Epidermal melanocyte (primary cell): ENCODE measurements around the gene KRT77.
"Not testable (repeated sequence)": the region's sequence is repeated elsewhere in the genome, so short reads cannot be mapped to it uniquely, and the experiment has no call there.

Source experiments
- DNase-seq: peaks from one replicate; pipeline ENCODE4 v3.0.0; 2011; ENCODE audit warnings: low spot score; ENCODE audit not compliant: insufficient read length

KRT77 gene

GRCh38 chr12:52703424-52703823 lies at the start of gene KRT77:
Gene KRT77, minus strand, starts transcription at chr12:52703524. Its CDS starts 90 bp downstream, at chr12:52703434.
- DNase-seq, result no peak

- no peak for DNase-seq
These were observed 49.2 kb upstream of the KRT77 start for GRCh38 chr12:52752516-52752915.

DNA sequence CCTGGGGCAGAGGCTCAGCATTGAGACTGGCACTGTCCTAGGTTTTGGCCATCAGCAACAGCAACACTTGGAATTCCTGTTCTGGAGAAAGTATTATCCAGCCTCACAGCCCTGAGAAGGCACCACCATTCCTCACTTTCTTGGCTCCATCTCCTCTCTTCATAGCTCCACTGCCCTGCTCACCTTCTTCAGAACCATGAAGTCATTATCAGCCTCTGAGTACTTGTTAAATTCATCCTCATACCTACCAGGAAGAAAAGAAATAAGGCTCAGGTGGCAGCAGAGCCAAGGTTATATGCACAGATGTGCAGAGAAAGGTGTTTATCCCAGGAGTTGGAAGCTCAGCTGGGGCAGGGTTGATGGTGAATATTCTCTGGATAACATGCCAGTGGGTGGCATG lies 48.5 kb upstream of the KRT77 start:
- DNase-seq, result no peak

- DNase-seq, result not testable (repeated sequence)
These were observed 47.2 kb upstream of the KRT77 start for GRCh38 chr12:52750532-52750931.

GRCh38 chr12:52749827-52750226 lies 46.5 kb upstream of the KRT77 start:
- no peak for DNase-seq

DNA sequence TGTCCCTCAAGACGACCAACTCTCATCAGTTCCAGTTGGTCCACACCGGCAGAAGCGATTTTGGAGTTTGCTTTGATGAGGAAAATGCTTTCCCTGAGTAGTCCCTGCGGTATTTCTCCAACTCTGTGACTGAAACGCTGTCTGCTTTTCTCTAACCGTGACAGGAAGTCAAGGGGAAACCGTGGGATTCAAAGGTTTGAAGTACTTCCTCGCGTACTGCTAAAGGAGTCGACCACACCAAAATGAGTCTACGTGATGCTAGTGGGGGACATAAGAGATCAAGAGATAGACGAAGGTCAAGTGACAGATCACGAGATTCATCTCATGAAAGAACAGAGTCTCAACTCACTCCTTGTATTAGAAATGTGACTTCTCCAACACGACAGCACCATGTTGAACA lies 45.3 kb upstream of the KRT77 start:
- no peak for DNase-seq

- DNase-seq, result no peak
These were observed 42.2 kb upstream of the KRT77 start for GRCh38 chr12:52745554-52745953.

DNA sequence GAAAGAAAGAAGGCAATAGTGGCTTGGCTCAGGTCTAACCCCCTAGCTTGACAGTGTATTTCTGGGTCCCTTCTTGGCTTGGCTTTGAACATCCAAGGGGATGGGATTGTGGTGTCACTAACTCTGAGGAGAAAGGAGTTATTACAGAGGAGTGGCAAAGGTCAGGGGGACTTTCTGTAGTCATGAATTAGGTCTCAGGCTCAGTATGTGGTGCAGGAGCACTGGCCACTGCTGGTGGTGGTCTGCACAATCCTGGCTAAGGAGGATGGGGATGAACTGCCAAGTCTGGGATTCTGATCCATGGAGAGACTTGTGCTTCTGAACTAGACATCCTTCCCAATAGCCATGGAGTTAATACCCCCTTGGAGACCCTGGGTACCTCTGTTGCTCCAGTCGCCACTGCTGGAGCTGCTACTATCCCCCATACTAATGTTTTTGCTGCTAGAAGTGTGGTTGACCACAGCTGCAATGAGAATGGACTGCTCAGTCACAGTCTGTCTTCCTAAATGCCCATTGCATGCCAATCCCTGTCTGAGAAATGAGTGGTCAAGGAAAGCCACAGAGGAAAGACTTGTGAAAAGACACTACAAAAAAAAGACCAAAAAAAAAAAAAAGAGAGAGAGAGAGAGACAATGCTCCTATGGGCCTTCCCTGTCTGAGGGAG lies 41.3 kb upstream of the KRT77 start:
- no peak for DNase-seq

DNA sequence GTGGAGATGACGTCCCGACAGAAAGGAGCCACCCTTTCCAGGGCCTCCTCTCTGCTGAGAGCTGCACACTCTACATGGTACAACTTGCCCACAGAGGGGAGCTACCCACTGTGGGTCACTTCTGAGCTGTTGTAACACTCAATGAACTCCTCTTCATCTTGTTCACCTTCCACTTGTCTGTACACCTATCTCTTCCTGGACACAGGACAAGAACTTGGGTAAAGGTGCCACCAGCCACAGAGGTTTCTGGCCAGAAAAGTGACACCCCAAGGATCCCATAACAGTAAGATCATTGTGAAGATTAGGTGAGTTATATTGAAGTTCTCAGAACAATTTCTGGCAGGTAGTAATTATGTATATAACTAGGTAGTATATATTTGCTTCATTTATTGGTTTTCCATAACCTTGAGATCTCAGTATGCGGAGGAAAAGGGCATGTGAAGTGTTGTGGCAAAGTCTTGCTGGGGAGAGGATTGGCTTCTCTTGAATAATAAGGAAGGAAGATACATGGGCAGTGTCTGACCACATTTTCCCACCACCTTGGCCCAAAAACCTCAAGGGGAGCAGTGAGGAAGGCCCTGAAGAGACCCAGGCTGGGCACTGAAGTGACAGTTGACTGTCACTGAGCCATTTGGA lies 39.6 kb upstream of the KRT77 start:
- DNase-seq, result no peak

DNA sequence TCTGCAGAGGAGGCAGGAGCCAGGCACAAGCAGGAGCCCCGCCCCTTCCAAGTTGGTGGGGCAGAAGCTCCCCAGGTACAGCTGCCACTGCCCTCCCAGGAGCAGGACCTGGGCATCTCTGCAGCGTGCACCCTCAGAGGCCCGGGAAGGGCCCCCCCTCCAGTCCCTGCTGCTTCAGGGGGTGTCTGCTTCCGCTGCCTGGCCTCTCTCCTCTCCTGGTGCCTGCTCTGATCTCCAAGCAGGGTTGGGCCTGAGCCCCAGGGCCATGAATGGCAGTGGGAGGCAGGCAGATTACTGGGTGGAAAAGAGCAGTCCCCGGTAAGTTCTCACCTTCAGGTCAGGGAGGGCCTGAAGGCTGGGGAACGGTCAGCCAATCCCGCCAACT lies 38.9 kb upstream of the KRT77 start:
- no peak for DNase-seq

- DNase-seq, result no peak
These were observed 38.3 kb upstream of the KRT77 start for GRCh38 chr12:52741375-52742195.

GRCh38 chr12:52740584-52740983 lies 37.3 kb upstream of the KRT77 start:
- DNase-seq, result no peak

DNA sequence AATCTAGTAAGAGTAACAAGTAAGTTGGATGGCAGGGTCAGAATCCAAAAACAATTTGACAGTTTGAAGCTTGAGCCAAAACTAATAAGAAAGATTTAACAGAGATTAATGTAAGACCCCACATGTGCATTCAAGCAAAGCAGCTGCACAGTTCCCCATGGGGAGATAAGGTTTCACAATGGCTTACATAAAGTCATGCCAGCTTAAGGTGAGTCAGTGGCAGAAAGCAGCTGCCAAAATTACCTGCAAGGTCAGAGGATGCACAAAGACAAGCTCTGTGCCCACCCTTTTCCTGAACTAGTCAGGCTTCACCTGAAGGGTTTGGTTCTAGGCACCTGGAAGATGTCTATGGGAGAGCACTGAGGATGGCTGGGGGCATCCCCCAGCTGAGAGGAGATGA lies 36.6 kb upstream of the KRT77 start:
- DNase-seq, result no peak

- DNase-seq, result no peak
These were observed 32.7 kb upstream of the KRT77 start for GRCh38 chr12:52735816-52736632.

DNA sequence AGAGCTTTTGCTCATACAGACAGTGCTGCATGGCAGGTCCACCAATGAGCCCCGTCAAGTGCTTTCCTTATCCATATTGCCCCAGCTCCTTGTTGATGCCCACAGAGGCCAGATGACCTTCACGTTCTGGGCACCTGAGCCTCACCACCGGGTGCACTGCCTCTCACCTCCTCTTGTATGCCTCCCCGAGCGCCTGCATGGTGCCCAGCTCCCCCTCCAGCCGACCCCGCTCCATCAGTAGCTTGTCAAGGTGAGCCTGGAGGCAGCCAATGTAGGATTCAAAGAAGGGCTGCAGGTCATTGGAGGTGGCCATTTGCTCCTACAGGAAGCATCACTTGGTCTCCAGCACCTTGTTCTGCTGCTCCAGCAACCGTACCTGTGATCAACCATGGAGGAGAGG lies 31.8 kb upstream of the KRT77 start:
- no peak for DNase-seq

DNA sequence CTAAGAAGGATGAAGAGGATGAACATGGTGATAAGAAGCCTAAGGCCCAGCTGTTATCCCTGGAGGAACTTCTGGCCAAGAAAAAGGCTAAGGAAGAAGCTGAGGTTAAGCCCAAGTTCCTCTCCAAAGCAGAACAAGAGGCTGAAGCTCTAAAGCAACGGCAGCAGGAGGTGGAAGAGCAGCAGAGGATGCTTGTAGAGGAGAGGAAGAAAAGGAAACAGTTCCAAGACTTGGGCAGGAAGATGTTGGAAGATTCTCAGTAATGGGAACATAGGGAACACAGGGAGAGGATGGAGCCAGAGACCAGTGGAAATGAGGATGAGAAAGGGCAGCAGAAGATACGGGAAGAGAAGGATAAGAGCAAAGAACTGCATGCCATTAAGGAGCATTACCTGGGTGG lies 27.5 kb upstream of the KRT77 start:
- DNase-seq, result no peak

- DNase-seq, result no peak
These were observed 27.1 kb upstream of the KRT77 start for GRCh38 chr12:52730383-52730782.

GRCh38 chr12:52729147-52729546 lies 25.8 kb upstream of the KRT77 start:
- DNase-seq, result no peak

- DNase-seq, result no peak
These were observed 25.1 kb upstream of the KRT77 start for GRCh38 chr12:52728374-52728773.

- DNase-seq, result no peak
These were observed 23.7 kb upstream of the KRT77 start for GRCh38 chr12:52727037-52727436.

- DNase-seq, result no peak
These were observed 23.1 kb upstream of the KRT77 start for GRCh38 chr12:52726451-52726850.

DNA sequence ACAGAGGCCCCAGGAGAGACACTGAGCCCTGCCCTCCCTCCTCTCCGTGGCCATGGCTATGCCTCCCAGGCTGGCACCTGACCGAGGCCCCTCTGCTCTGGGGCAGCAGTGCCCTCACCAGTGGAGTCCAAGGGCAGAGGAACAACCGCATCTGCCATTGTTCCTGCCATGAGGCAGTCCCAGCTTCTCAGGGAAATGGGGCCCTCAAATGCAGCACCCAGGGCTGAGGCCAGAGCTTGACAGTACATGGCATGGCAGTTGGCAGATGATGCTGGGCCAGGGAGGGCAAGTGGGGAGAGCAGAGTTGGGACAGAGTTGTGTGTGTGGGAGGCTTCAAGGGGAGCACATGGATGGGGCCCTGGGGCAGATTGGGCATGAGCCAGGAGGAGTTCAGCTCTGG lies 21.1 kb upstream of the KRT77 start:
- no peak for DNase-seq
